WI38 (cell line): ENCODE results near the gene HSP90AB1.

Experiments used
- H3K4me3 ChIP-seq: 2 replicates; pipeline ENCODE4 v1.5.1; 2011; ENCODE audit warnings: low read depth, mild to moderate bottlenecking, control low read depth, low read length
- TF ChIP-seq, protein P1 (sequence below): IDR thresholded peaks from 2 replicates; pipeline ENCODE4 v1.5.1; 2012; ENCODE audit warnings: low read depth, mild to moderate bottlenecking, control low read depth, low read length

Gene HSP90AB1

DNA sequence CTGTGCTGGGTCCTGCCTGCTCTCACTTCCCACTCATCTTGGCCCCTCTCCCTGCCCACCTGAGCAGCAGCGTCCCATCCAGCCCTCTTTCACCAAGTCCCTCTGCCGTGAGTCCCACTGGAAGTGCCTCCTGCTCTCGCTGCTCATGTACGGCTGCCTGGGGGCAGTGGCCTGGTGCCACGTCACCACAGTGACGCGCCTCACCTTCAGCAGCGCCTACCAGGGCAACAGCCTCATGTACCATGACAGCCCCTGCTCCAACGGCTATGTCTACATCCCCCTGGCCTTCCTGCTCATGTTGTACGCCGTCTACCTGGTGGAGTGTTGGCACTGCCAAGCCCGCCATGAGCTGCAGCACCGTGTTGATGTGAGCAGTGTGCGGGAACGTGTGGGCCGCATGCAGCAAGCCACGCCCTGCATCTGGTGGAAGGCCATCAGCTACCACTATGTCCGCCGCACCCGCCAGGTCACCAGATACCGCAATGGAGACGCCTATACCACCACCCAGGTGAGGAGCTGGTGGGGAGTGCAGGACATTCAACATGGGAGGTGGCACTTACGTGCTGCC, 26.2 kb downstream of the HSP90AB1 start:
- TF ChIP-seq, protein P1, sequence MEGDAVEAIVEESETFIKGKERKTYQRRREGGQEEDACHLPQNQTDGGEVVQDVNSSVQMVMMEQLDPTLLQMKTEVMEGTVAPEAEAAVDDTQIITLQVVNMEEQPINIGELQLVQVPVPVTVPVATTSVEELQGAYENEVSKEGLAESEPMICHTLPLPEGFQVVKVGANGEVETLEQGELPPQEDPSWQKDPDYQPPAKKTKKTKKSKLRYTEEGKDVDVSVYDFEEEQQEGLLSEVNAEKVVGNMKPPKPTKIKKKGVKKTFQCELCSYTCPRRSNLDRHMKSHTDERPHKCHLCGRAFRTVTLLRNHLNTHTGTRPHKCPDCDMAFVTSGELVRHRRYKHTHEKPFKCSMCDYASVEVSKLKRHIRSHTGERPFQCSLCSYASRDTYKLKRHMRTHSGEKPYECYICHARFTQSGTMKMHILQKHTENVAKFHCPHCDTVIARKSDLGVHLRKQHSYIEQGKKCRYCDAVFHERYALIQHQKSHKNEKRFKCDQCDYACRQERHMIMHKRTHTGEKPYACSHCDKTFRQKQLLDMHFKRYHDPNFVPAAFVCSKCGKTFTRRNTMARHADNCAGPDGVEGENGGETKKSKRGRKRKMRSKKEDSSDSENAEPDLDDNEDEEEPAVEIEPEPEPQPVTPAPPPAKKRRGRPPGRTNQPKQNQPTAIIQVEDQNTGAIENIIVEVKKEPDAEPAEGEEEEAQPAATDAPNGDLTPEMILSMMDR = no peak

DNA sequence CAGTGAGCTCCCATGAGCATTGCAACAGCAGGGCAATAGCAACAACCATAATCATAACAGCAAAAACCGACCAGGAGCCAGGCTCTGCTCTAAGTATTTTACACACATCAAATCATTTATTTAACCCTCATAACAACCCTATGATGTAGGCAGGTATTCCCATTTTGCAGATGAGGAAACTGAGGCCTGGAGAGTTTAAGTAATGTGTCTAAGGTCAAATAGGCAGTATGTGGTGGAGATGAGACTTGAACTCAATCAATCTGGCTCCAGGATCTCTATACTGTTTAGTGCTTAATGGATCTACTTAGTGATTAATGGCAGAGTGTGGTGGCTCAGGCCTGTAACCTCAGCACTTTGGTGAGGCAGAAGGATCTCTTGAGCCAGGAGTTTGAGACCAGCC, 26.7 kb downstream of the HSP90AB1 start:
- TF ChIP-seq, protein P1 = no peak
- no peak overlapping the region for H3K4me3 ChIP-seq

More for the DNA sequence above, 26.2 kb downstream of the HSP90AB1 start:
- H3K4me3 ChIP-seq = no peak overlapping the region

DNA sequence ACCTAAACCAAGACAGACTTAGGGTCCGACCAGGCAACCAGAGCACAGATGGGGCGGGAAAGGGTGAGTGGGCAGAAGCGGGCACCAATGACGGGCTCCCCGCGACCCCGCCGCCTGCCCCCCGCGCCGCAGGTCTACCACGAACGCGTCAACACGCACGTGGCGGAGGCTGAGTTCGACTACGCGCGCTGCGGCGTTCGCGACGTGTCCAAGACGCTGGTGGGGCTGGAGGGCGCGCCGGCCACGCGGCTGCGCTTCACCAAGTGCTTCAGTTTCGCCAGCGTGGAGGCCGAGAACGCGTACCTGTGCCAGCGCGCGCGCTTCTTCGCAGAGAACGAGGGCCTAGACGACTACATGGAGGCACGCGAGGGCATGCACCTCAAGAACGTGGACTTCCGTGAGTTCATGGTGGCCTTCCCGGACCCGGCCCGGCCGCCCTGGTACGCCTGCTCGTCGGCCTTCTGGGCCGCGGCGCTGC, 28.4 kb downstream of the HSP90AB1 start:
- no peak overlapping the region for H3K4me3 ChIP-seq
- TF ChIP-seq, protein P1 = no peak

DNA sequence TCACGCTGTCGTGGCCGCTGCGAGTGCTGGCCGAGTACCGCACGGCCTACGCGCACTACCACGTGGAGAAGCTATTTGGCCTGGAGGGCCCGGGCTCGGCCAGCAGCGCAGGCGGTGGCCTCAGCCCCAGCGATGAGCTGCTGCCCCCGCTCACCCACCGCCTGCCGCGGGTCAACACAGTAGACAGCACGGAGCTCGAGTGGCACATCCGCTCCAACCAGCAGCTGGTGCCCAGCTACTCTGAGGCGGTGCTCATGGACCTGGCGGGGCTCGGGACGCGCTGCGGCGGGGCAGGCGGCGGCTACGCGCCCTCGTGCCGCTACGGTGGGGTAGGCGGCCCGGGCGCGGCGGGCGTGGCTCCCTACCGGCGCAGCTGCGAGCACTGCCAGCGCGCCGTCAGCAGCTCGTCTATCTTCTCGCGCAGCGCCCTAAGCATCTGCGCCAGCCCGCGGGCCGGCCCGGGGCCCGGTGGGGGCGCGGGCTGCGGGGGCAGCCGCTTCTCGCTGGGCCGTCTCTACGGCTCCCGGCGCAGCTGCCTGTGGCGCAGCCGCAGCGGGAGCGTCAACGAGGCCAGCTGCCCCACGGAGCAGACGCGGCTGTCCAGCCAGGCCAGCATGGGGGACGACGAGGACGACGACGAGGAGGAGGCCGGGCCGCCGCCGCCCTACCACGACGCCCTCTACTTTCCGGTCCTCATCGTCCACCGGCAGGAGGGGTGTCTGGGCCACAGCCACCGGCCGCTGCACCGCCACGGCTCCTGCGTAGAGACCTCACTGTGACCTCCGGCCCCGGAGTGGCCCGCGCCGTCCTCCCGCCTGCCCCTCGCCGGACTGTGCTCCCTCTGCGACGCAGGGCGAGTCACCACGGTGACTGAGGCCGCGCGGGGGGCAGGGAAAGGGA, 29.1 kb downstream of the HSP90AB1 start:
- H3K4me3 ChIP-seq = no peak overlapping the region
- TF ChIP-seq, protein P1 = no peak

DNA sequence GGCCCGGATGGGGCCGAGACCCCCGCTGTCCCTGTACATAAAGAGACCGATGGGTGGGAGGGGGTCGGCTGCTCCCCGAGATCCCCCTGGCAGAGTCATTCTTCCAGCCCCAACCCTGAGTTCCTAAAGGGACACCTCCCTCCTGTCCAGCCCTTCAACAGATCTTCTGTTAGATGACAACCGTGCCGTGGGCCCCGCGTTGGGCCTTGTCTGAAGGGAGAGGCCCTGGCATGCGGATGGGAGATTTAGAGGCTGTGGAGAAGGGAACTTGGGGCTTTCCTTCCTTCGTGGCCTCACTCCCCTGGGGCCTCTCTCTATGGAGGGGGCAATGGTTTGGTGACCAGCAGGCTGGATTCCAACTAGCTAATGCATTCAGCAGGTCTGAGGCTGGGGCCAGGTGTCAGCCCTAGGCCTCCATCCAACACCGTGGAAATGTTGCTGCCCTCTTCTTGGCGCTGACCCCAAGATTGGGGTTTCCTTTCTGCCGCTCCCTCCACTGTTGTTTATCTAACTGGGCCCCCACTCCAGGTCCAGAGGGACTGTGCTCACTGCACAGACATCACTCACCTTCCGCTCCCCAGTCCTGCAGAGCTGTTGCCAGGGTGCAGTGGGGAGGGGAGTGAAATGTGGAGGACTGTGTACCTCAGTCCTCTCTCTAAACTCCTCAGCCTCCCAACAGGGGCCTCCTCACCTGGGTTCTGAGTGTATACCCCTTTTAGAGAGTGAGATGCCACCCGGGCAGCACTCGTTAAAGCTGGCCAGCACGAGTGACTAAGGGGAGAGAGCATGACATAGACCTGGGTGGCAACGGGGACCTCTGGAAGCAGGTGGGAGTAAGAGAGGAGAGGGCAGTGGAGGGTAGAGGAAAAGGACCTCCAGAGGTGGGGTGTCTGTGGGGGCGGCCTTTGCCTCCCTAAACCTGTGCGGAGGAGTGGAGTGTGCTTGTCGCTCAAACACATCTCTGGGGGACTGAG, 30.1 kb downstream of the HSP90AB1 start:
- TF ChIP-seq, protein P1 = no peak
- no peak overlapping the region for H3K4me3 ChIP-seq

DNA sequence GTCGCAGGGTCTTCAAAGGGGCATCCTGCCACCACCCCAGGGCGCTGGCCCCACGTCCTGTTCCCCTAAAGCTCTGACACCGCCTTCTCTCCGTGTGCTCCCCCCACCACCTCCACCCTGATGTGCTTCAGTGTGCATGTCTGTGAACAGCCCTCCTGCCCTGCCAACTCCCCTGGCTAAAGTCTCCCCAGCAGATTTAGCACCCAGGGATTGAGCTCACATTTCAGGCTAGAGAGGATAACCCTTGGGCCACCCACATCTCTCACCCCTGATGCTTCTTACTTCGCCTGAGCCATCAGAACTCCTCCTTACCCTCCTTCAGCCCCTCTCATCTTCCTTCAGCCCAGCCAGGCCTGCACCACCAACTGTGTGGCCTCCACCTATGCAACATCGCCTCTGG, 30.9 kb downstream of the HSP90AB1 start:
- H3K4me3 ChIP-seq = no peak overlapping the region
- TF ChIP-seq, protein P1 = no peak
